ENCODE results near the gene MRPL39.

Gene MRPL39

GRCh38 chr21:25568246-25568645 is 39.0 kb downstream of the MRPL39 start:
- no peak for DNase-seq (ENCODE audit: low read depth)

GRCh38 chr21:25567472-25567871 is 39.8 kb downstream of the MRPL39 start:
- DNase-seq (ENCODE audit: low read depth): no peak

DNA sequence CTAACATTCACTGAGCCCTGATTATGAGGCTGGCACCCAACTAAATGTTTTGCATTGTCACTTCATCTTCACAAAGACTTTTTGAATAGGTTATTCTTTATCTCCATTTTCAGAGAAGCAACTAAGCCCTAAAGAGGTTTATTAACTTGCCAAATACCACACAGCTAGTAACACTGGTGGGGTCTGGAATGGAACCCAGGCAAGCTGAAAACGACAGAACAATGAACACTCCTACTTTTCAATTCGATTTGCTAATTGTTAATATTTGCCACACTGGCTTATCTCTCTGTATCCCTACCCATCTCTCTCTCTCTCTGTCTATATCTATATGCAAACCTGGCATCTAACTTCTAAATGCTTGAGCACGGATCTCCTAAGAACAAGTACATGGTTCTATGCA is 40.6 kb downstream of the MRPL39 start:
- DNase-seq (ENCODE audit: low read depth): no peak

GRCh38 chr21:25565272-25566211 is 41.7 kb downstream of the MRPL39 start:
- DNase-seq (ENCODE audit: low read depth): no peak

GRCh38 chr21:25564349-25564948 is 42.8 kb downstream of the MRPL39 start:
- DNase-seq (ENCODE audit: low read depth): no peak

DNA sequence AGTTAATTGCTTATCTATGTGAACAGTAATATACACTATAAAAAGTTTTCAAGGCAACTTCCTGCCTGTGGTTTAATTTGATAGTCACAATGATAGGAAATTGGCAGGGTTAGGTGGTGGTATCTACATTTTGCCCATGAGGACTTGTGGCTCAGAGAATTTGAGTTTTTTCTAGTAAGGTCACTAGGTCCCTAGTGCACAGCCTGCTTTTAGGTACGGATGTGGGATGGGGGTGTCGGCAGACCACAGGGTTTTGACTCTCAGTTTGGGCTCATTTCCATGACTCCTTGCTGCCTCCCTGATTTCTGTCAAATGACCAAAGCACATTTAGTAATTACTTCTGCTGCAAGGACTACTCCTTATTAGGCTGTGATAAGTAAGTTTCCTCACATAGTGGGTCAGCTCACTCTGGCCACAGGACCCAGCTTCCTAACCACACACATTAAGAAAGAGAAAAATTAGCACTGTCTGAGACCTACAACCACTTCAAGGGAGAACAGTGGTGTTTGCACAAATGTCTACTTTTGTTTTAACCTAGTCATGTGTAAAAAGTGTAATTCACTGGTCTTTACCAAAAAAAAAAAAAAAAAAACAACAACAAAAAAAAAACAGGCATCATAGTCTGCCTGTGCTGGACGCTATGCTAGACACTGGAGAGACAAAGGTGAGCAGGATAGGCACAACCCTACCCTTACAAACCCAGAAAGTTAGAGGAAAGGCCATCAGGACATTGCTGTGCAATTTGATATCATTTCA is 43.7 kb downstream of the MRPL39 start:
- DNase-seq (ENCODE audit: low read depth): no peak

DNA sequence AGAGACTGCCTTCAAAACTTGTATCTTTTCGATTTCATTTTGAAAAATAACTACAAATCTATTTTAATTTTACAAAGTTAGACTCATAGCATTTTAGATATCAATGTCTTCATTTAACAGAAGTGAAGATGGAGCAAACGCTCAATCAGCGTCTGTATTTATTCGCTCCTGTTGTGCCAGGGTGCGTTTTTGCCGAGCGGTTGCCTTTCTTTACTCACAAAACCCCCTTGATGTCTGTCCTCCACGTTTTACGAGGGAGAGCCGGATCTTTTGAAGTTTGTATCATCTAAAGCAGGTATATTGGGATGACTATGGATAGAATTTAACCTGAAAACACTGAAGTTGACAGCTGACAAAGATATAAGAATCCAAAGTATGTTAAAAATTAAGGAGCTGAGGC is 44.6 kb downstream of the MRPL39 start:
- no peak for DNase-seq (ENCODE audit: low read depth)

DNA sequence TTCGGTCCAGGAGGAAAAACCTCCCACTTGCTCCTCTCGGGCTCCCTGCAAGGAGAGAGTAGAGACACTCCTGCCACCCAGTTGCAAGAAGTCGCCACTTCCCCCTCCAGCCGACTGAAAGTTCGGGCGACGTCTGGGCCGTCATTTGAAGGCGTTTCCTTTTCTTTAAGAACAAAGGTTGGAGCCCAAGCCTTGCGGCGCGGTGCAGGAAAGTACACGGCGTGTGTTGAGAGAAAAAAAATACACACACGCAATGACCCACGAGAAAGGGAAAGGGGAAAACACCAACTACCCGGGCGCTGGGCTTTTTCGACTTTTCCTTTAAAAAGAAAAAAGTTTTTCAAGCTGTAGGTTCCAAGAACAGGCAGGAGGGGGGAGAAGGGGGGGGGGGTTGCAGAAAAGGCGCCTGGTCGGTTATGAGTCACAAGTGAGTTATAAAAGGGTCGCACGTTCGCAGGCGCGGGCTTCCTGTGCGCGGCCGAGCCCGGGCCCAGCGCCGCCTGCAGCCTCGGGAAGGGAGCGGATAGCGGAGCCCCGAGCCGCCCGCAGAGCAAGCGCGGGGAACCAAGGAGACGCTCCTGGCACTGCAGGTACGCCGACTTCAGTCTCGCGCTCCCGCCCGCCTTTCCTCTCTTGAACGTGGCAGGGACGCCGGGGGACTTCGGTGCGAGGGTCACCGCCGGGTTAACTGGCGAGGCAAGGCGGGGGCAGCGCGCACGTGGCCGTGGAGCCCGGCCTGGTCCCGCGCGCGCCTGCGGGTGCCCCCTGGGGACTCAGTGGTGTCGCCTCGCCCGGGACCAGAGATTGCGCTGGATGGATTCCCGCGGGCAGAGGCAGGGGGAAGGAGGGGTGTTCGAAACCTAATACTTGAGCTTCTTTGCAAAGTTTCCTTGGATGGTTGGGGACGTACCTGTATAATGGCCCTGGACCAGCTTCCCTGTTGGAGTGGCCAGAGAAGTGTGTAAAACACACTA is 45.3 kb downstream of the MRPL39 start:
- DNase-seq (ENCODE audit: low read depth): peak; percentile 72

- no peak for DNase-seq (ENCODE audit: low read depth)
Observed at GRCh38 chr21:25560891-25561290, 46.4 kb downstream of the MRPL39 start.

- DNase-seq (ENCODE audit: low read depth): no peak
Observed at GRCh38 chr21:25560271-25560685, 47.0 kb downstream of the MRPL39 start.

GRCh38 chr21:25559746-25560145 is 47.5 kb downstream of the MRPL39 start:
- no peak for DNase-seq (ENCODE audit: low read depth)

DNA sequence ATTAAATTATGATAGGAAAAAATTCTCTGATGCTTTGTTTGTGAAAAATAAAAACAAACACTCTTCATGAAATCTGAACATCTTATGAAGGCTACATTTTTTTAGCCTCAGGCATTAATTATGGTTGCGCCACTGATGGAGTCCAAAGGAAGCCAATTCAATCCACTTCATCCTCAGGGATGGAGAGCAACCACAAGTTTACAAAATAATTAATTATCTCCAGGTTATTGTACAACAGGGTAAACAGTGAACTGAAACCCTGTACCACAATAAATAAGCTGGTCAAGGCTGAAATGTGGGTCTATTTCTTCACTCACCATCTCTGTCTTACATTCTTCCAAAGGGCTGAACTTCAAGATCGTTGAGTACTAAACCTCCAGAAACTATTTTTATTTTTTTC is 49.2 kb downstream of the MRPL39 start:
- DNase-seq (ENCODE audit: low read depth): no peak

GRCh38 chr21:25557180-25557579 is 50.1 kb downstream of the MRPL39 start:
- no peak for DNase-seq (ENCODE audit: low read depth)

DNA sequence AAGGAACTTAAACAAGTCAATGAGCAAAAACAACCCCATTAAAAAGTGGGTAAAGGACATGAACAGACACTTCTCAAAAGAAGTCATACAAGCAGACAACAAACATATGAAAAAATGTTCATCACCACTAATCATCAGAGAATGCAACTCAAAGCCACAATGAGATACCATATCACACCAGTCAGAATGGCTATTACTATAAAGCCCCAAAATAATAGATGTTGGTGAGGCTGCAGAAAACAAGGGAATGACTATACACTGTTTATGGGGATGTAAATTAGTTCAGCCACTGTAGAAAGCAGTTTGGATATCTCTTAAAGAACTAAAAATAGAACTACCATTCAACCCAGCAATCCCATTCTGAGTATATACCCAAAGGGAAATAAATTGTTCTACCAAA is 51.2 kb downstream of the MRPL39 start:
- DNase-seq (ENCODE audit: low read depth): no peak

DNA sequence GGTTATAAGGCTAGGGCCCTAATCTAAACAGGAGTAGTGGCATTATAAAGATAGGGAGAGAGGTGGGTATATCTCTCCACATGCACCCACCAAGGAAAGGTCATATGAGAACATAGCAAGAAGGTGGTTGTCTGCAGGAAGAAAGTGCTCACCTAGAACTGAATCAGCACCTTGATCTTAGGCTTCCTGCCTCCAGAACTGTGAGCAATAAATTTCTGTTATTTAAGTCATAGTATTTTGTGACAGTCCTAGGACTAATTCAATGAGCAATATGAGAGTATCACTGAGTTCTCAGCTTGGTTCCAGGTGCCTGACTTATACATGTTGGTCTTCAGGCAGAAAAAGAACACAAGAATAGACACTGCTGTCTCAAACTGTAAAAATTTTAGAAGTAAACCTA is 51.8 kb downstream of the MRPL39 start:
- DNase-seq (ENCODE audit: low read depth): no peak

- DNase-seq (ENCODE audit: low read depth): no peak
Observed at GRCh38 chr21:25552856-25553255, 54.4 kb downstream of the MRPL39 start.

DNA sequence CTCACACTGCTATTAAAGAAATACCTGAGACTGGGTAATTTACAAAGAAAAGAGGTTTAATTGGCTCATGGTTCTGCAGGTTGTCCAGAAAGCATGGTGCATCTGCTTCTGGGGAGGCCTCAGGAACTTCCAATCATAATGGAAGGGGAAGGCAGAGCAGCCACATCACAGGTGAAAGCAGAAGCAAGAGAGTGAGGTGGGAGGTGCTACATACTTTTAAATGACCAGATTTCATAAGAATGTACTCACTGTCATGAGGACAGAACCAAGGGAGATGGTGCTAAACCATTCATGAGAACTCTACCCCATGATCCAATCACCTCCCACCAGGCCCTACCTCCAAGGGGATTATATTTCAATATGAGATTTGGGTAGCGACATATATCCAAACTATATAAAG is 55.7 kb downstream of the MRPL39 start:
- DNase-seq (ENCODE audit: low read depth): no peak

DNA sequence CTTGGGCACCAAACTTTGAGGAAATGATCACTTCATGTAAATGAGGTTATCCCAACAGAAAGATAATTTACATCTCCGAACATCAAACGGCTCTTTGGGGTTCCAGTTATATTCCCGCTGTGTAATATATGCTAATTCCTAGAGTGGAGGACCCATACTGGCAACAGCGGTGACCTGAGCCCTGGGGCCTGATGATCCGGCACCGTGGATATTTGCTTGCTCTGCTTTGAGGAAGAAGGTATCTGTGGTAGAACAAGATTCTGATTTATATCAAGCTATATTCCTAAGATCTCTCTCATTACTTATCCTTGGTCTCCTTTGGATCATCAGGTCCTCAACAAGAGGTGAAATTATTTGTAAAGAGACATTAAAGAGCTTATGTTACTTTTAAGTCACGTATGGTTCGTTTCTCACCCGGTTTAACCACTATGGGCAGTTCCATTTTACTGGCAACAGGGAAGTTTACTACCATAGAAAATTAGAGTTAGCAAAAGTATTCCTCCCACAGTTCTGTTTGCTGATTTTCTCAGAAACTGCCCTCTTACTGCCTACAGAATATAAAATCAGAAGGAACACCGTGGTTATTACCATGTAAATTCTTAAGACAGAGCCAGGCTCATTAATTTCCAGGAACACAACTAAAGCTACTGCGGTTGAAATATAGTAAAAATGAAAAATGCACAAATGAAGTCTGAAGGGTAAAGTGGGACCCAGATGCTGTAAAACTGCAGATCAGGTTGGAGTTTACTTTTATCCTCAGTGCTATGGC is 56.7 kb downstream of the MRPL39 start:
- no peak for DNase-seq (ENCODE audit: low read depth)

GRCh38 chr21:25541042-25541441 is 66.2 kb downstream of the MRPL39 start:
- no peak for DNase-seq (ENCODE audit: low read depth)

- no peak for DNase-seq (ENCODE audit: low read depth)
Observed at GRCh38 chr21:25539606-25540005, 67.7 kb downstream of the MRPL39 start.

DNA sequence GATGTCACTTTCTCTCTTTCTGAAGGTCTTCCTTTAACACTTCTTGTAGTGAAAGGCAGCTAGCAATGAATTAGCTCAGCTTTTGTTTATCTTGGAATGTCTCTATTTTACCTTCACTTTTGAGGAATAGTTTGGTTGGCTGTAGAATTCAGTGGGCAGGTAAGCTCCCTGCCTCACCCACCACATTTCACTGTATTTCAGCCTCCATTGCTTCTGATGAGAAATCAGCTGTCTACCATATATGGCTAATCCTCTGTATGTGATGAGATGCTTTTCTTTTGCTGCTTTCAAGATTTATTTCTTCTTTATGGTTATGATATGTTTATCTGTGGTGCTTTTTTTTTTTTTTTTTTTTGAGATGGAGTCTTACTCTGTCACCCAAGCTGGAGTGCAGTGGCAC is 70.1 kb downstream of the MRPL39 start:
- no peak for DNase-seq (ENCODE audit: low read depth)
